Ramos (cell line): ENCODE results near the gene GARNL3.

Experiments used
- in situ Hi-C: fragments of 300-500 bp; cut with MboI; formaldehyde crosslinking; loops from one replicate; pipeline ENCODE4 v1.14.3; 2022; ENCODE audit warnings: low sequenced_read_pairs; ENCODE audit not compliant: unreplicated experiment

The GARNL3 gene

DNA sequence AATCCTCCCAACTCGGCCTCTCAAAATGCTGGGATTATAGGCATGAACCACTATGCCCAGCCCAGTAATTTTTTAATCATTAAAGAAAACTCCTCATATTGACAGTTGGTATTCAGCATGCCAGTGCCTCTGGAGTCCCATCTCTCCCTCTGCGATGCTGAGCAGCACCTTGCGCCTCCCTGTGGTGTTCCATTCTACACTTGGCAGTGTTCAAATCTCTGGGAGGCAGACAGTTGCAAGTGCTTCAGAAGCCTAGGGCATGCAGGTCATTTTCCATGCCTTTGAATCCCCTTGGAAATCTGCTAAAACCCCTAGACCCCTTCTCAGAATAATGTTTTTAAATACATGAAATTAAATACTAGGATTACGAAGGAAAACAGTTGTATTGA, 41.3 kb downstream of the GARNL3 start:
- in situ Hi-C loops, result no loop called here

DNA sequence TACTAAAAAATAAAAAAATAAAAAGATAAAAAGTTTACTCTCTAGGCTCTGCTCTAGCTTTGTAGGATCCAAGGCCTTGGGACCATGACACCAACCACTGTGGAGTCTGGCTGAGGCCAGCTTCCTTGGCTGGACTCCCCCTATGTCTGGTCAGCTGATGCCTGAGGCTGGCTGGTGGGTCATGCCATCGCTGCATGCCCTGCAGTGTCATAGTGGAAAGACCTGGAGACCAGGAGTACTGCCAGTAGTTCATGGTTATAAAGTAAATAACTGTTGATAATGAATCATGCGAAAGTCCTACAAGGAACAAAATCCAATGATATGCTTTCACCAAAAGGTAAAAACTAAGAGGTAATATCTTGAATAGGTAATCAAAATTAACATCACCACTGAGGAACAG, 43.2 kb downstream of the GARNL3 start:
- in situ Hi-C loops, result no loop called here

DNA sequence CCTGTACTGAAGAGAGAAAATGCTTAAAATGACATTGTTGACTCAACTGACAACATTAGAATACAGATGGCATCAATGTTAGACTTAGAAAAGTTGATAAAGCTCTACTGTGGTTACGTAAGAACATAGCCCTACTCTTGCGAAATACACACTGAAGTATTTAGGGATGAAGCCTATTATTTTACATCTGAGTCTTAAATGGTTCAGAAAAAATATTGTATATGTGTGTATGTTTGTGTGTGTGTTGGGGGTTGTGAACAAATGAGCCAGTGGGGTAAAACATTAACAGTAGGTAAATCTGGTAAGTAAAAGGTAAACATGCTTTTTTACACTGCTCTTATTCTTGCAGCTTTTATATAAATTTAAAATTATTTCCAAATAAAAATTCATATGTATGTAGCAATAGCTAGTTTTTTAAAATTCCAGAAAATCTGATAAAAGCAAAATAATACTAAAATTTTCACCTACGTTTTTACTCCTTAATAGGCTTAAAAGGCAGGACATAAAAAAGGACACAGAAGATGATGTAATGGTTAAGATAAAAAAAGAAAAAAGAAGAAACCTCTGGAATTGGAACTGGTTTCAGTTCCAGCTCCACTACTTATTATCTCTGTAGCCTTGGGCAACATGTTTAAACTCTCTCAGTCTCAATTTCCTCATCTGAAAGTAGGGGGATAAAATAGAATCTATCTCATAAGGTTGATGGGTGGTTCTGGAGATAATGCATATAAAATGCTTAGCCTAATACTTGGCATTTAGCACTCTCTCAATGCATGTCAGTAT, 44.3 kb downstream of the GARNL3 start:
- in situ Hi-C loops, result no loop called here

DNA sequence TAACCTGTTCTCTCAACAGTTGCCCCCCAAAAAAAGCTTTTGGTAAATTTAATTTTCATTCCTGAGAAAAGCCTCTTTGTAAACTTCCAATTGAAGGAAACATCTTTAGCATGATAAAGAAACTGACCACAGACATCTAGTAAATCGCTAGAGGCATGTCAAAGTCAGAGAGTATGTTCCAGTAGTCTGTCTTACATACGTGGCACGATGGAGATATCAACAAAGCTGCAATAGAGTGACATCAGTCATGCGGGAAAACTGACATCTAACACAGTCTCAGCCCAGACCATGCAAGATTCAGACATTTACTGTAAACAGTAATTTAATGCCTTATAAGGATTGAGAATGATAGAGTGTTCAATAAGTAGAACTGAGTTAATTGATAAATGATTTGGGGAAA, 45.1 kb downstream of the GARNL3 start:
- in situ Hi-C loops, result no loop called here

DNA sequence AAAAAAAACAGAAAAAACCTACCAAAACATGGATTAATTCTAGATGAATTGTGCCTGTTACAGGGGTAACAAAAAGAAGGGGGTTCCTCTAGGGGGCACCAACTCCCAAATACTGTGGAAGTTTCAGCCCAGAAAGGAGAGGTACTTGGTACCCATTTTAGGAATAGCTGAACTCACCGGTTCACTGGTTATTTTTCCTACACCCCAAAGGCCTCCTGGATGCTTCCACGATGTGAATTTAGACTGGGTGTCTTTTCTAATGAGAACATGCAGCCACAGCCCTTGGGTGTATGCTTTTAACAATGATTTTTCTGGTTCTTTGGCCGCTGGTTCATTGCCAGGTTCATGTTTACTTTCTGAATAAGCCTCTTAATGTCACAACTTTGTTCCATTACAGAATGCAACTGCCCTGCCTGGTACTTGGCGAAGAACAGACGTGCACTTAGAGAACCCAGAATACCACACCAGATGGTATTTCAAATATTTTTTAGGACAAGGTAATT, 46.7 kb downstream of the GARNL3 start:
- in situ Hi-C loops, result no loop called here

DNA sequence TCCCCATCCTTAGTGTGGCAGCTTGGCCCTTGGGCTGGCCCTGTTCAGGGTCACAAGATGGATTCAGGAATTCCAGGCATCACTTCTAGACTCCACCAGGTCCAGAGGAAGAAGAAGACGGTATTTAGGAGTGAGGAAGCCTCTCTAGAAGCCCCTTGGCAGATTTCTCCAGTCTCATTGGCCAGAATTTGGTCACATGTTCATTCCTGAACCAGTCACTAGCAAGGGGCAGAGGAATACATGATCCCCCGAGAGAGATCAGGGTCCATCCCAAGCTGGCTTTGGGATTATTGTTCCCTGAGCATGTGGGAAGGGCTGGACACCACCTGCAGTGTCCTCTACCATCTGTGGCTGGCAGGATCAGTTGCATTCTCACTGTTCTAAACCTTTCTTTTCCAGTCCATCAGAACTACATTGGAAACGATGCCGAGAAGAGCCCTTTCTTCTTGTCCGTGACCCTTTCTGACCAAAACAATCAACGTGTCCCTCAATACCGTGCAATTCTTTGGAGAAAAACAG, 48.5 kb downstream of the GARNL3 start:
- in situ Hi-C loops, result no loop called here

DNA sequence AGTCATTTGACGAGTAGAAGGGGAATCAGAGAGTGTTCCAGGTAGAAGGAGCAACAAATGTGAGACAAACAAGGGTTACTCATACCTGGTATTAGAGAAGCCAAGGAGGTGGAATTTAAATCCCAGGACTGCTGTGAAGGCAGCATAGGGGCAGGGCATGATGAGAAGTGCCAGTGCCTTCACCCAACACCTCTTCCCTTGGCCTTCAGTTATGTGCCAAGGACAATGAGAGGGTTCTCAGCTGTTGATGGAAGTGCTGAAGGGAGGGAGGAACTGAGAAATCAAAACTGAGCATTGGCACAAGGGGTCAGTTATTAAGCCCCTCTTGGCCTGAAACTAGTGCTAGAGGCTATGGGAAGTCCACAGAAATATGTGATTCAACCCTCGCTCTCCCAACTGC, 50.3 kb downstream of the GARNL3 start:
- in situ Hi-C loops, result no loop called here

DNA sequence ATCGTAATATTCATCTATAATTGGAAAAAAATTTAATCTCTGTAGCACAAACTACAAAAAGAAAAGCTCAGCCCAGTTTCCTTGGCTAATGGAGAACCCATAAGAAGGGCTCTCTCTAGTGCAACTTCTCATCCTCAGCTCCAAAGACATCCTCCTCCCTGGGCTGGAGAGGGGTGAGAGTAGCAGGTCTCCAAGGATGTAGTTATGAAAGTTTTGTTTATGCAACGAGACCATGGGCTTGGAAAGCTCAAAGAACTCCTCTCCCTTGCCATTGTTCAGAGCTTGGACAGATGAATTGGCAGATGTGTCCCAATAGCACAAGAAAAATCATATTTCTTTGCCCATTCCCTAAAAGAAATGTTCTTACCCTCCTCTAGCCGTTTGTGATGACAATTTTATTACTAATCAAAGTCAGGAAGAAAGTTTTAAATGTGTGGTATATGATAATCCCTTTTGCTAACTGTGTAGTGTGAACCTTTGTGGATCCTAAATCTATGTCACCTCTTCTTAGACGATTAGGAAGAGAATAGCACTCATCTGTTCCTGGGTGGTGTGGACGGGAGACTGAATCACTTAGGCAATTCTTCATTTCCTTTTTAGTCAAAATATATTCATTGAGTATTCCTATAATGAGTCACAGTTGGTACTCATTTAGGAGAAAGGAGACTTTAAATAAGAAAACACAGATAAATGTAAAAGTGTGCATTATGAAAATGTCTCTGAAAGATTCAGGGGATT, 52.2 kb downstream of the GARNL3 start:
- in situ Hi-C loops, result no loop called here

DNA sequence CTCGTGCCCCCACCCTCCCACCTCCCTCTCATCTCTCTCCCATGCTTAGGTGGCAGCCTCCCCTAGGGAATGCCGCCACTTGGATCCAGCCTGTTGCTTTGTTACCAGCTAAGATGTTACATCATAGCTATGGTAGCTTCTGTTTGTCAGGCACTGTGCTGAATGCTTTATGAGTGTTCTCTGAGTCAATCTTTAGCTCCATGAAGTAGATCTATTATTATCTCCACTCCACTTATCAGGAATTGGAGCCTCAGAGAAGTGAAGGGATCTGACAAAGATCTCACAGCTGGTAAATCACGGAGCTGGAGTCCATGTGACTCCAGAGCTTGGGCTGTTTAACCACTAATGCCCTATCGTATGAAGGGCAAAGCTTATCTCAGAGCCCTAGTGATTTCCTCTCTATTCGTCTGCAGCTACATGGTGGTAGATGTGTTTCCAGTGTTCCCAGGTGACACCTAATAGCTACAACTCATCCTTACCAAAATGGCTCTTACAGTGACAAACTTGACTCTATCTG, 54.1 kb downstream of the GARNL3 start:
- in situ Hi-C loops, result no loop called here

DNA sequence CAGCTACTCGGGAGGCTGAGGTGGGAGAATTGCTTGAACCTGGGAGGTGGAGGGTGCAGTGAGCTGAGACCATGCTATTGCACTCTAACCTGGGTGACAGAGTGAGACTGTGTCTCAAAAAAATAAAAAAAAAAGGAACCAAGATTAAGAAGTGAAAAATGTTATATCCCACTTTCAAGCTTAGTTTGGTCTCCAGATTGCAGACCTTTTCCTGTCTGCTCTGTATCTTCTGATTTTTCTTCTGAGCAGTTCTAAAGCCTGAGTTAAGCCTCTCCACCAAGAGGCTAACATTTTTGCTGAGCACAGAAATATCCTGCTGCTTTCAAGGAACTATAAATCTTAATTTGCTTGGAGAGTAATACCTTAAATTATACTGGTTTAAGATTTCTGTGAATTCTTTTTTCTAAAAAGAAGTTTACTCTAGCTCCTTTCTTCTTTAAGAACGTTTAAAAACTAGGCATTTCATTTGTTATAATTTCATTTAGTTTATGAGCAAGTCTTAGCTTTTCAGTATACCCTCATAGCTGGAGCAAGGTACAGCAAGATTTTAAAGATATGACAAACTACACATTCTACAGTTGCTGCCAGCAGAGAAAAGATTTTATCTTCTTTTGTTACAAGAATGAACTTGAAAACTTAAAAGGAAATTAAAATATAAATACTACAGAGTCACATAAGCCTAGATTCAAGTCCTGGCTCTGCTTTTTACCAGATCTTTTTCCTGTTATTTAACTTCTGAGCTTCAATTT, 55.0 kb downstream of the GARNL3 start:
- in situ Hi-C loops, result no loop called here

DNA sequence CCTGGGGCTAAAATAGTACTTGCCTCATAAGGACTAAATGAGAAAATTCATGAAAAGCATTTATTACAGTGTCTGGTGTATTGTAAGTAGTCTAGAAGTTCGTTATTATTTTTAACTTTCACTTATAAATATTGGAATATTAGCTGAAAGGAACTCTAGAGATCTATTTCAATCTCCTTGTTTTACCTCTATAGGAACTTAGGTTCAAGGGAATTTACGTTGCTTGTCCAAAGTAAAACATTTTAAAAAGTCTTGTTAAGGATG, 55.5 kb downstream of the GARNL3 start:
- in situ Hi-C loops, result no loop called here

DNA sequence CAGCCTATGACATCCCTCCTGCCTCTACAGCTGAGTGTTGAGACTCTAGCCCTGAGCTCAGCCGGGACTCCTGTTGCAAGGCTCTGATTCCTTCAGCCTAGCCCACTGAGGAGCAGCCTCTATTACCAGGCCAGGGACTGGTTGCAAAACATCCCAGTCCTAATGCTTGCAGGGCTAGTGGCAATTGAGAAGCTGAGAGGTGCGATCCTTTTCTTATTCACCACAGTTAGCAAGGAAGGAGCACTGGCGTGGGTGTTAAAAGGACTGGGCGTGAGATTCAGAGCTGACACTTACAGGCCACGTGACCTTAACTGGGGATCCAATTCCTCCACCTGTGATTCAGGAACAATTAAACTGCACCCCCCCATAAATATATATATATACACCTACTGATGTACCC, 58.8 kb downstream of the GARNL3 start:
- in situ Hi-C loops, result no loop called here

DNA sequence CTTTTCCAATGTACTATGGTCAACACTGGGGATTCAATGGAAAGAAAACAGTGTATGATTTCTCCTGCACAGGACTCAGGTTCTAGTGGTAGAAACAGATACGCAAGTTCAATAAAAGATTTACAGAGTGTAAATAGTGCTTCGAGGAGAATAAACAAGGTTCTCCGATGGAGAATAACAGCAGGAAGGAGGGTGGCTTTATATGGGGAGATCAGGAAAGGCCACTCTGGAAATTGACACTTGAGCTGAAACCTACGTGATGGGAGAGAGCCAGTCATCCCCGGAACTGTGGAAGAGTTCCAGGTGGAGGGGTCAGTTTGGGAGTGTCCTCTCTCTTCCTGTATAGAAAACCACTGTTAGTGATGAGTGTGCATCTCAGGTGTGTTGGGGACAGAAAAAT, 65.9 kb downstream of the GARNL3 start:
- in situ Hi-C loops, result no loop called here

DNA sequence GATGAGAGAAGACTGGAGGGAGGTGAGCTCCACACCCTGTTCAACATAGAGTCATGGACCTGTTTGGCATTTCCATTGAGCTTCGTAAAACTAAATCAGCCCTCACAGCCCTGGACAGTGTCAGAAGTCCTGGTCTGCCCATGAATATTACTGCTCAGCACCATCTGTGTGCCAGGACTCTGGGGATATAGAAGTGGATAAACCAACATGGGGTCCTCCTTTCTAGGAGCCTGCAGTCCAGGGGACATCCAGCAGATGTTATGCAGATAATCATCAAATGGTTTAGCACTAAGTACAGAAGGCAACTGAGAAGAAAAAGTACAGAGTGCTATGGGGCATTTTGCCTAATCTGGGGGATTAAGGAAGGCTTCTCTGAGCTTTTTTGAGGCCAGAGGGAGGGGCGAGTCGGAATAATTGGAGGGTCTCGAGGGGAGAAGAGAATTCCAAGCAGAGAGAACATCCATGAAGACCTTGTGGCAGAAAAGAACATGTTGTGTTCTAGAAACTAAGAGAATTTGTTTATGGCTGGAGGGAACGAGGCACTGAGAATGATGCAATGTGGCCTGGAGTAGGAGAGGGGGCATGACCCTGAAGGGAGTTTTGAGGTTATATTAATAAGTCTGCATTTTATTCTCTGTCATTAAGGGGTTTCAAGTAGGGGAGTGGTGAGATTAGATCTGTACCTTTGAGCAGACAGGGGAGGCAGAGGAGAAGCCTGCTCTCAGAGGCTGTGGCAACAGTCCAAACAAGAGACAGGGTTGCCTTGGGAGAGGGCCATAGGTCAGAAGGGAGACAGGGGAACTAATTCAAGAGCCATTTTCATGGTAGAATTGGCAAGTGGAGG, 68.9 kb downstream of the GARNL3 start:
- in situ Hi-C loops, result no loop called here

DNA sequence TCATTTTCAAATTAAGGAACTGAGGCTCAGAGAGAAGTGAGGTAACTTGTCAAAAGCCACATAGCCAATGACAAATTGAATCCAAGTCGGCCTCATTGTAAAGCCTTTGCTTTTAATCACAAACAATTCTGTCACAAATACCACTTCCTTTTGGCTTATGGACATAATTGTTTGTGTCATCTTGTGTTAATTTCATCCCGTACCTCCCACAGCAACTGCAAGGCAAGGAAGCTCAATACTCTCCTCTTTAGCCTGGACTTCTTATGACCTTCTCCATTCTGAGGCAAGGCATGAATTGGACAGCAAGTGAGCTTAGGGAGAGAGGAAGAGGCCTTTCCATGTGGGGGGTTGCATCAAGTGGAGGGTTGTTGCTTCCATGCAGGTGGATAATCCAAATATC, 70.2 kb downstream of the GARNL3 start:
- in situ Hi-C loops, result no loop called here

DNA sequence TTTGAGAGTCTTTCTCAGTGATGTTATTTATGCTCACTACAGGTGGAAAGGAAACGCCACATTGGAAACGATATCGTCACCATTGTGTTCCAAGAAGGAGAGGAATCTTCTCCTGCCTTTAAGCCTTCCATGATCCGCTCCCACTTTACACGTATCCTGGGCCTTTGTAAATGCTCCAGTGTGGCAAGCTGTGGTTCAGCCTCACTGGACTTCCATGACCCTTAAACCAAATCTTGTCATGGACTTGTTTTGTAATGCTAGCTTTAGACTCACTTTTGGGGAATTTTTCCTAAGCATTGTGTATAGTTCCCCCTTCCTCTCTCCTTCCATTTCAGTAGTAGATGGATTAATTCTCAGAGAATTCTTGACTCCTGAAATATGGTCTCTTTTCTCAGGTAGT, 71.5 kb downstream of the GARNL3 start:
- in situ Hi-C loops, result no loop called here

DNA sequence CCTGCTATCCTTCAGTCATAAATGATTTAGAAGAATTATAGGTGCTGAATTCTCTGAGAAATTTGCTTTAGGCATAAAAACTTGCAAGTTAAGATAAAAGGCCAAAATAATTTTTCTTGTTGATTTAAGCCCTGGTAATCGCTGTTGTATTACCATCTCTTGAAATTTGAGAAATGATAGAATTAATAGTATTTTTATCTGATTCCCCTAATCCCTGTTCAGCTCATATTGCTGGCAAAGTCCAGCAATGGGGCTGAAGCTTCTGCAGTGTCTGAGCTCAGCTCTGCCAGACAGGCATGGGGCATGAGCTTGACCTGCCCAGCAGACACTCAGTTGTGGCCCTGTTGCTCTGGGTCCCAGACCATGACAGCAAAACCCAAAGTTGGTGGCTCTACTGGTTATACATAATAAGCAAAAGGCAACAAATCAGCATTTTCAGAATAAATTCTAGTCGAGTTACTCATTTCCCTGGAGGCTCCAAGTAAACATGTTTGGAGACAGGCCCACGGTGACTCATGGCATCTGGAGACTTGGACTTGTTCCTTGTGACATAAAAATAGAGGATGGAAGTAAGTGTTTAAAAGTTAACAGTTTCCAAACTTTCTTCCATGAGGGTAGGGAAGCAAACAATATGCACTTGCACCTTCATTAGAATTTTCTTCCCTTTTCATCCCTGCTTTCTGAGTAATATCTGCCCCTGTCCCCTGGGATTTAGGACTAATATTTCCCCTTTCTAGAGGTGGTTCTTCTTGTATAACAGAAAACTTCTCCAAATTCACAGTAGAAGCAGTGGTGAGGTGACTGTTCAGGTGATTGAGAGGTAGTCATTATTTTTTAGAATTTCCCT, 72.2 kb downstream of the GARNL3 start:
- in situ Hi-C loops, result no loop called here

DNA sequence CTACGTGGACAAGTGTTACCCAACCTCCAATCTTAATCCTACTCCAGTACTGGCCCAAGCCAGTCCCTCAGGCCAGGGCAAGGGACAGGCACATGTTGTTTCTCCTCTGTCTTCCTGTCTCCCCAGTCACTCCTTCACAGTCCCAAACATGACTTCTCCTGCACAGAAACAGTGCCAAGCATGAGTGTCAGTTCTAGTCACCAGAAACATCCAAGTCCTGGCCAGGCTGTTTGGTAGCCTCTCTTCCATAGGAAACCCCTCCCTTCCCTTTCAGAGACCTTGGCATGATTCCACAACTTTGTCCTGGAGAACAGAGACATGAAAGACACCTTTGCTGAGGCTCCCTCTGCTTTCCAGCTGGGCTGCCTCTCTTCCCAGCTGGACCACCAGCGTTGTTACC, 76.1 kb downstream of the GARNL3 start:
- in situ Hi-C loops, result no loop called here

DNA sequence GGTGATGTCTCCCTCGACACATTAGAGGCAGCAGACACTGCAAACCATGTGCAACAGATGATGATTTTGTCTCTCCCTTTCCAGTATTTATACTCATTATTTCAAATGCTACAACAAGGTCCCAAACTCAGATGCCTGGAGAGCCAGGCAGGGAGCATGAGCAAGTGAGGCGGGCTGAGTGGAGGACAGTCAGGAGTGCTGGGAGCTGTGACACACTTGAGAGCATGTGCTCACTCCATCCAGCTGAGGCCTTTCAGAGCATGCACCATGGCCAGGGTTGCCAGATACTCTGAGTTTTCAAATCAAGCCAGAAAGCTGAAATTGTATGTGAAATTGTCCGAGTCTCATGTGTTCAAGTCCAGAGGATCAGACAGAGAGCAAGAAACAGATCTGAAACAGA, 76.6 kb downstream of the GARNL3 start:
- in situ Hi-C loops, result no loop called here
